ENCODE measurements around the gene CLEC4E. TPM values are rescaled to one million over a fixed set of nuclear protein-coding genes. Genes with fewer than 3 reads are reported as not detected.

Gene CLEC4E
- total RNA-seq, 1 donor from 2014 or later: 1.2 TPM

GRCh38 chr12:8561011-8561410 lies 20.3 kb upstream of the CLEC4E start:
- TF ChIP-seq CTCF (IDR thresholded peaks at IDR 0.05; ENCODE audit: unreplicated experiment): no peak
- Mint-ChIP-seq H3K9me3 (ENCODE audit: unreplicated experiment) (no peaks in the 10 kb centered on the region), H3K4me1 (ENCODE audit: unreplicated experiment) (peaks cover under 1% of the 10 kb centered on the region), H3K27ac (ENCODE audit: unreplicated experiment) (no peak overlapping the region), H3K36me3 (ENCODE audit: low read depth, unreplicated experiment) (peaks cover 6% of the 10 kb centered on the region), H3K4me3 (ENCODE audit: unreplicated experiment) (no peak overlapping the region), H3K27me3 (ENCODE audit: unreplicated experiment) (no peaks in the 10 kb centered on the region)
- DNase-seq (ENCODE audit: low spot score): no peak

GRCh38 chr12:8559676-8560075 lies 19.0 kb upstream of the CLEC4E start:
- no peaks in the 10 kb centered on the region for H3K4me1 Mint-ChIP-seq (ENCODE audit: unreplicated experiment)
- H3K4me3 Mint-ChIP-seq (ENCODE audit: unreplicated experiment): no peak overlapping the region
- no peaks in the 10 kb centered on the region for H3K9me3 Mint-ChIP-seq (ENCODE audit: unreplicated experiment)
- peaks cover 6% of the 10 kb centered on the region for H3K36me3 Mint-ChIP-seq (ENCODE audit: low read depth, unreplicated experiment)
- DNase-seq (ENCODE audit: low spot score): no peak
- no peak overlapping the region for H3K27ac Mint-ChIP-seq (ENCODE audit: unreplicated experiment)
- no peak for TF ChIP-seq CTCF (IDR thresholded peaks at IDR 0.05; ENCODE audit: unreplicated experiment)
- no peaks in the 10 kb centered on the region for H3K27me3 Mint-ChIP-seq (ENCODE audit: unreplicated experiment)

- DNase-seq (ENCODE audit: low spot score): no peak
- no peak for TF ChIP-seq CTCF (IDR thresholded peaks at IDR 0.05; ENCODE audit: unreplicated experiment)
- Mint-ChIP-seq H3K27me3 (ENCODE audit: unreplicated experiment) (no peaks in the 10 kb centered on the region), H3K4me3 (ENCODE audit: unreplicated experiment) (no peak overlapping the region), H3K4me1 (ENCODE audit: unreplicated experiment) (no peaks in the 10 kb centered on the region), H3K9me3 (ENCODE audit: unreplicated experiment) (no peaks in the 10 kb centered on the region), H3K36me3 (ENCODE audit: low read depth, unreplicated experiment) (peaks cover 6% of the 10 kb centered on the region), H3K27ac (ENCODE audit: unreplicated experiment) (no peak overlapping the region)
These were observed 15.9 kb upstream of the CLEC4E start for GRCh38 chr12:8556531-8557097.

GRCh38 chr12:8554451-8555195 lies 13.9 kb upstream of the CLEC4E start:
- no peak for TF ChIP-seq CTCF (IDR thresholded peaks at IDR 0.05; ENCODE audit: unreplicated experiment)
- H3K4me3 Mint-ChIP-seq (ENCODE audit: unreplicated experiment): no peak overlapping the region
- H3K27ac Mint-ChIP-seq (ENCODE audit: unreplicated experiment): no peak overlapping the region
- no peaks in the 10 kb centered on the region for H3K9me3 Mint-ChIP-seq (ENCODE audit: unreplicated experiment)
- H3K27me3 Mint-ChIP-seq (ENCODE audit: unreplicated experiment): no peaks in the 10 kb centered on the region
- no peaks in the 10 kb centered on the region for H3K4me1 Mint-ChIP-seq (ENCODE audit: unreplicated experiment)
- H3K36me3 Mint-ChIP-seq (ENCODE audit: low read depth, unreplicated experiment): no peaks in the 10 kb centered on the region
- DNase-seq (ENCODE audit: low spot score): no peak

- Mint-ChIP-seq H3K4me1 (ENCODE audit: unreplicated experiment) (no peaks in the 10 kb centered on the region), H3K4me3 (ENCODE audit: unreplicated experiment) (no peak overlapping the region), H3K27ac (ENCODE audit: unreplicated experiment) (no peak overlapping the region), H3K36me3 (ENCODE audit: low read depth, unreplicated experiment) (no peaks in the 10 kb centered on the region), H3K27me3 (ENCODE audit: unreplicated experiment) (no peaks in the 10 kb centered on the region), H3K9me3 (ENCODE audit: unreplicated experiment) (no peaks in the 10 kb centered on the region)
- no peak for DNase-seq (ENCODE audit: low spot score)
- no peak for TF ChIP-seq CTCF (IDR thresholded peaks at IDR 0.05; ENCODE audit: unreplicated experiment)
These were observed 12.5 kb upstream of the CLEC4E start for GRCh38 chr12:8553088-8553627.
